DOHH2 (cell line): ENCODE results near the gene MSMP.

Experiments
- H3F3A ChIP-seq: fragments of 200-600 bp; sonication (generic), shearing (Covaris generic); 2 replicates; pipeline ENCODE4 v1.6.0; 2016; ENCODE audit warnings: antibody characterized with exemption, mild to moderate bottlenecking; ENCODE audit not compliant: control insufficient read depth, insufficient read depth
- H3K27ac ChIP-seq: fragments of 200-600 bp; sonication (generic); 2 replicates; pipeline ENCODE4 v1.5.1; 2014; ENCODE audit warnings: low read depth, mild to moderate bottlenecking, low read length, moderate library complexity
- H3K27me3 ChIP-seq: fragments of 200-600 bp; sonication (generic); 2 replicates; pipeline ENCODE4 v1.6.1; 2014; ENCODE audit warnings: mild to moderate bottlenecking, low read length, mixed read lengths; ENCODE audit not compliant: control insufficient read depth
- H3K36me3 ChIP-seq: fragments of 200-600 bp; sonication (generic); 2 replicates; pipeline ENCODE4 v1.6.1; 2014; ENCODE audit warnings: mild to moderate bottlenecking, low read length, moderate library complexity, mixed read lengths; ENCODE audit not compliant: control insufficient read depth
- H3K4me1 ChIP-seq: fragments of 200-600 bp; sonication (generic); 2 replicates; pipeline ENCODE4 v1.6.1; 2014; ENCODE audit warnings: mild to moderate bottlenecking, low read length, mixed read lengths; ENCODE audit not compliant: control insufficient read depth
- H3K4me2 ChIP-seq: fragments of 200-600 bp; sonication (generic); 2 replicates; pipeline ENCODE4 v1.6.0; 2014; ENCODE audit warnings: mild to moderate bottlenecking, low read length, moderate library complexity
- H3K4me3 ChIP-seq: fragments of 200-600 bp; sonication (generic); 2 replicates; pipeline ENCODE4 v1.5.1; 2014; ENCODE audit warnings: mild to moderate bottlenecking, low read length, mixed read lengths
- H3K79me2 ChIP-seq: fragments of 200-600 bp; sonication (generic); 2 replicates; pipeline ENCODE4 v1.6.1; 2014; ENCODE audit warnings: mild to moderate bottlenecking, low read length, mixed read lengths; ENCODE audit not compliant: control insufficient read depth
- H3K9me2 ChIP-seq: fragments of 200-600 bp; sonication (generic); replicated peaks from 2 replicates; pipeline ENCODE4 v1.6.1; 2014; ENCODE audit warnings: mild to moderate bottlenecking, low read length, mixed read lengths; ENCODE audit not compliant: control insufficient read depth
- H3K9me3 ChIP-seq: fragments of 200-600 bp; sonication (generic); 2 replicates; pipeline ENCODE4 v1.6.1; 2014; ENCODE audit warnings: antibody characterized with exemption, low read length, mixed read lengths; ENCODE audit not compliant: control insufficient read depth, insufficient read depth
- H4K20me1 ChIP-seq: fragments of 200-600 bp; sonication (generic); 2 replicates; pipeline ENCODE4 v1.6.0; 2014; ENCODE audit warnings: low read depth, mild to moderate bottlenecking, antibody characterized with exemption, low read length, moderate library complexity; ENCODE audit not compliant: control insufficient read depth, insufficient read depth
- CTCF ChIP-seq: fragments of 200-600 bp; sonication (generic); IDR thresholded peaks from one replicate; pipeline ENCODE4 v1.5.1; 2014; ENCODE audit warnings: antibody characterized with exemption, mild to moderate bottlenecking, low read depth, low read length; ENCODE audit not compliant: poor library complexity, severe bottlenecking
- EZH2phosphoT487 ChIP-seq: fragments of 200-600 bp; sonication (generic); IDR thresholded peaks from 2 replicates; pipeline ENCODE4 v1.6.1; 2017; ENCODE audit warnings: borderline replicate concordance, mild to moderate bottlenecking, antibody characterized with exemption, low read length, moderate library complexity, mixed read lengths

Gene MSMP

GRCh38 chr9:35771534-35771933 is 17.5 kb upstream of the MSMP start:
- Histone ChIP-seq H3K27me3 (no peaks in the 10 kb centered on the region), H3K4me2 (no peak overlapping the region), H3K79me2 (no peaks in the 10 kb centered on the region), H4K20me1 (no peaks in the 10 kb centered on the region), H3K4me1 (peaks cover 16% of the 10 kb centered on the region), H3K4me3 (no peak overlapping the region), H3K36me3 (no peaks in the 10 kb centered on the region; the same call in 1 of the 2 replicates), H3F3A (no peaks in the 10 kb centered on the region), H3K9me2 (no peaks in the 10 kb centered on the region), H3K27ac (no peak overlapping the region), H3K9me3 (no peaks in the 10 kb centered on the region)
- TF ChIP-seq EZH2phosphoT487 (no peak), CTCF (no peak)

- Histone ChIP-seq H3K27ac (no peak overlapping the region), H3K27me3 (no peaks in the 10 kb centered on the region), H3K4me2 (no peak overlapping the region), H3K79me2 (no peaks in the 10 kb centered on the region), H3K36me3 (no peaks in the 10 kb centered on the region; the same call in 1 of the 2 replicates), H3K4me1 (peaks cover 14% of the 10 kb centered on the region), H3K4me3 (no peak overlapping the region), H3K9me2 (no peaks in the 10 kb centered on the region), H4K20me1 (no peaks in the 10 kb centered on the region), H3K9me3 (no peaks in the 10 kb centered on the region), H3F3A (no peaks in the 10 kb centered on the region; the same call in 1 of the 2 replicates)
- no peak for TF ChIP-seq EZH2phosphoT487
- no peak for TF ChIP-seq CTCF
Observed at GRCh38 chr9:35771075-35771433, 17.0 kb upstream of the MSMP start.

DNA sequence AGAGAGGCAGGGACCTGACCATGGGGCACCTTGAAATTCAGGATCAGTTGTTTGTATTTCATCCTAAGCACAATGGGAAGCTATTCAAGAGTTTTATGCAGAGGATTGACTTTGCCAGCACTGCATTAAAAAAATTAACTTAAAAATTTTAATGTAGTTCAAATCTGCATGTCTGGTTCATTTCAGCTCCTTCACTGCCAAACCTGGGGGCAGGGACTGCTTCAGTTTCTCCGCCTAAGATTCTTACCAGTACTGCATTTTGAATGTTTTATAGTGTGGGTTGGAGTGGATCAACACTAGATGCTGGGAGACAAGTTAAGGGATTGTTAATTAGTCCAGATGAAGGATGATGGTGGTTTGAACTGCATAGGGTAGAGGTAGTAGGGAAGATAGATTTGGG is 15.7 kb upstream of the MSMP start:
- H3K9me2 ChIP-seq = no peaks in the 10 kb centered on the region
- H3K27me3 ChIP-seq = no peaks in the 10 kb centered on the region
- H3K36me3 ChIP-seq = no peaks in the 10 kb centered on the region
- TF ChIP-seq CTCF (no peak), EZH2phosphoT487 (no peak)
- H3K4me2 ChIP-seq = no peak overlapping the region
- H3K9me3 ChIP-seq = no peaks in the 10 kb centered on the region
- no peaks in the 10 kb centered on the region; the same call in 1 of the 2 replicates for H3K79me2 ChIP-seq
- peaks cover 7% of the 10 kb centered on the region for H3K4me1 ChIP-seq
- H3F3A ChIP-seq = no peaks in the 10 kb centered on the region; the same call in 1 of the 2 replicates
- no peak overlapping the region for H3K4me3 ChIP-seq
- no peak overlapping the region for H3K27ac ChIP-seq
- no peaks in the 10 kb centered on the region for H4K20me1 ChIP-seq
